Measurements from ENCODE around the gene VSIG10. TPM values are rescaled to one million over a fixed set of nuclear protein-coding genes. Genes with fewer than 3 reads are reported as not detected.

VSIG10 gene
- total RNA-seq, 6 experiments from 2014 or later = 13.1 to 31.3 (median 20.1) TPM

- TF ChIP-seq CTCF (IDR thresholded peaks at IDR 0.05) (no peak), POLR2A (IDR thresholded peaks at IDR 0.05) (no peak)
- Histone ChIP-seq H3K4me3 (peak overlapping the region; percentile 71 to 80 (median 77)), H3K4me1 (peaks cover 0 to 56% (median 25%) of the 10 kb centered on the region in 4 donors), H3K9me3 (no peaks in the 10 kb centered on the region), H3K27ac (peak overlapping the region; percentile 84 to 97 (median 96)), H3K27me3 (no peaks in the 10 kb centered on the region), H3K36me3 (no peaks in the 10 kb centered on the region)
- DNase-seq (peak; percentile 69 to 77 (median 76)), ATAC-seq (peak; percentile 38 to 65 (median 48))
- intact Hi-C loops (cut with DNase I) = no loop called here
- WGBS (ENCODE audit: insufficient coverage, low coverage, low lambda C conversion rate, missing lambda C conversion rate) = 2% methylated on average over 17 of the region's 46 CpGs
Measured at GRCh38 chr12:118060301-118061010, 43.4 kb downstream of the VSIG10 start.

DNA sequence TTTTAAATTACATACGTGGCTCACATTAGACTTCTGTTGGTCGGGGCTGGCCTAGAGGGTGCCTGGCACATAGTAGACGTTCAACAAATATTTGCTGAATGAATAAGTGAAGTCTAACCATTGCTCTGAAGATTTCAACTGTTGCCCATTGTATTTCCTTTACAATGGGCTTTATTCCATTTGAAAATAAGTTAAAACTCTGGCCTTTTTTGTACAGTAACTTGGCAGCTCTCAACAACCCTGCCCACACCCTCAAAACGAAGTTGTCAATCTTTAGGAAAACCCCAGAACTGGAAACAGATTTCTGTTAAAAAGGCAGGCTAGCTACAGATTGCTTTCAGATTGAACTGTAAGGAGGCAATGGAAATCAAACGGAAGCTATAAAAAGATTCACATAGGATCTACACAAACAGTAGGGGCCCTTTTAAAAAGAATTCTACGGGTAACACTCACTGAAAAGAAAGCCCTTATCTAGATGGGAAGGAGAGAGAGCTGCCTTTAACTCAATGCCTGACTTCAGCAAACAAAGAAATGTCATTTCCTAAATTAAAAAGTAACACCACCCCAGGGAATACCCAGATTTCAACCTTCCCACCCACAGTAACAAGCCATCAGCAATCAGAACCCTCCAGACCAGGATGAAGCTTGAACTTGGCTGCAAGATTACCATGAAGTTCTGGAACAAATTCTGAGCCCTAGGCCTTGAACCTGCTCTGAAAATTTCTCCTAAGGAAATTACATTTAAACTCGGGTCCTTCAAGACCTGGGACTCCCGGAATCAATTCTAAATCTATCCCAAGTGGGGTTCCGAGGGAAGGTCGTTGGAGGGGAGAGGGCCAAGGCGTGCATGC, 44.2 kb downstream of the VSIG10 start:
- Histone ChIP-seq H3K4me1 (peaks cover 0 to 64% (median 29%) of the 10 kb centered on the region in 4 donors), H3K4me3 (peak overlapping the region; percentile 71 to 80 (median 77))
- intact Hi-C loops (cut with DNase I) = no loop called here

GRCh38 chr12:118058881-118059280, 44.9 kb downstream of the VSIG10 start:
- DNase-seq (no peak), ATAC-seq (no peak)
- WGBS (ENCODE audit: insufficient coverage, low coverage, low lambda C conversion rate, missing lambda C conversion rate) = 82% methylated on average over 8 of the region's 8 CpGs
- no peaks in the 10 kb centered on the region for H3K27me3 ChIP-seq
- TF ChIP-seq CTCF (IDR thresholded peaks at IDR 0.05) (no peak), POLR2A (IDR thresholded peaks at IDR 0.05) (no peak)
- H3K27ac ChIP-seq = peak overlapping the region in 1 of 3 donors; percentile 96
- no peak overlapping the region for H3K4me3 ChIP-seq
- H3K9me3 ChIP-seq = no peaks in the 10 kb centered on the region
- H3K36me3 ChIP-seq = no peaks in the 10 kb centered on the region
- intact Hi-C loops (cut with DNase I) = no loop called here
- H3K4me1 ChIP-seq = peaks cover 0 to 67% (median 31%) of the 10 kb centered on the region in 4 donors

More for the DNA sequence above, 44.2 kb downstream of the VSIG10 start:
- no peaks in the 10 kb centered on the region for H3K36me3 ChIP-seq
- no peak for DNase-seq
- H3K27me3 ChIP-seq = no peaks in the 10 kb centered on the region
- TF ChIP-seq CTCF (IDR thresholded peaks at IDR 0.05) (no peak), POLR2A (IDR thresholded peaks at IDR 0.05) (no peak)
- peak overlapping the region; percentile 84 to 97 (median 96) for H3K27ac ChIP-seq
- WGBS (ENCODE audit: insufficient coverage, low coverage, low lambda C conversion rate, missing lambda C conversion rate) = 9% methylated on average over 11 of the region's 11 CpGs
- H3K9me3 ChIP-seq = no peaks in the 10 kb centered on the region
- ATAC-seq = peak in 1 of 4 donors; percentile 10

GRCh38 chr12:118058227-118058626, 45.6 kb downstream of the VSIG10 start:
- Histone ChIP-seq H3K36me3 (no peaks in the 10 kb centered on the region), H3K27ac (no peak overlapping the region), H3K4me1 (peaks cover 0 to 67% (median 28%) of the 10 kb centered on the region in 4 donors), H3K27me3 (no peaks in the 10 kb centered on the region), H3K9me3 (no peaks in the 10 kb centered on the region), H3K4me3 (no peak overlapping the region)
- no peak for DNase-seq
- WGBS (ENCODE audit: insufficient coverage, low coverage, low lambda C conversion rate, missing lambda C conversion rate) = 94% methylated on average over 7 of the region's 7 CpGs
- no peak for ATAC-seq
- intact Hi-C loops (cut with DNase I) = no loop called here
- TF ChIP-seq POLR2A (IDR thresholded peaks at IDR 0.05) (no peak), CTCF (IDR thresholded peaks at IDR 0.05) (no peak)

All from right lobe of liver (tissue), 6 donors.